Fibroblast of lung (primary cell): ENCODE measurements around the gene MRPL33.

ENCODE experiments used
- CTCF ChIP-seq, 2 donors: IDR thresholded peaks in 1 of 2; conservative IDR thresholded peaks in 1 of 2; 1 replicate in 1 of 2; 2 replicates in 1 of 2; pipeline ENCODE4 v1.5.1; 2011 to 2012; ENCODE audit warnings: low read length in 2 of 2, control low read depth in 1 of 2, inconsistent platforms in 1 of 2, low read depth in 1 of 2, mild to moderate bottlenecking in 1 of 2
- EZH2 ChIP-seq: IDR thresholded peaks from 2 replicates; pipeline ENCODE4 v1.5.1; 2012; ENCODE audit warnings: low read length, control low read depth, mild to moderate bottlenecking; ENCODE audit errors: missing control alignments

DNA sequence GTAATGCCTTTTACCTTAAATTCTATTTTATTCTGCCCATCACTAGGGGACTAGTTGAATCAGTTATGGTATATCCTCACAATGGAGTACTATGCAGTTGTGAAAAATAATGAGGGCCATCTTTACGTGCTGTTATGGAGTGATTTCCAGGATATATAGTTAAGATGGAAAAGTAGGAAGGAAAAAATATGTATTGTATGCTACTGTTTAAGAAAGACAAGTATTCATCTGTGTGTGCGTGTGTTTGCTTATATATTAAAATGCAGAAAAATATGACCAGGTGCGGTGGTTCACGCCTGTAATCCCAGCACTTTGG, 32.5 kb upstream of the MRPL33 start:
- TF ChIP-seq CTCF (conservative IDR thresholded peaks at IDR 0.05 in 1 of 2, IDR thresholded peaks at IDR 0.05 in 1 of 2; ENCODE audit: low read depth in 1 of 2, low read length in 2 of 2), result no peak
- TF ChIP-seq EZH2, result no peak
